GM12801 (cell line): ENCODE measurements around the gene AGTRAP.

ENCODE experiments used
- TF ChIP-seq, protein P1 (sequence below): IDR thresholded peaks from one replicate; pipeline ENCODE4 v1.5.1; 2011; ENCODE audit warnings: control low read depth; ENCODE audit not compliant: insufficient read length; ENCODE audit errors: extremely low read depth

Gene AGTRAP

DNA sequence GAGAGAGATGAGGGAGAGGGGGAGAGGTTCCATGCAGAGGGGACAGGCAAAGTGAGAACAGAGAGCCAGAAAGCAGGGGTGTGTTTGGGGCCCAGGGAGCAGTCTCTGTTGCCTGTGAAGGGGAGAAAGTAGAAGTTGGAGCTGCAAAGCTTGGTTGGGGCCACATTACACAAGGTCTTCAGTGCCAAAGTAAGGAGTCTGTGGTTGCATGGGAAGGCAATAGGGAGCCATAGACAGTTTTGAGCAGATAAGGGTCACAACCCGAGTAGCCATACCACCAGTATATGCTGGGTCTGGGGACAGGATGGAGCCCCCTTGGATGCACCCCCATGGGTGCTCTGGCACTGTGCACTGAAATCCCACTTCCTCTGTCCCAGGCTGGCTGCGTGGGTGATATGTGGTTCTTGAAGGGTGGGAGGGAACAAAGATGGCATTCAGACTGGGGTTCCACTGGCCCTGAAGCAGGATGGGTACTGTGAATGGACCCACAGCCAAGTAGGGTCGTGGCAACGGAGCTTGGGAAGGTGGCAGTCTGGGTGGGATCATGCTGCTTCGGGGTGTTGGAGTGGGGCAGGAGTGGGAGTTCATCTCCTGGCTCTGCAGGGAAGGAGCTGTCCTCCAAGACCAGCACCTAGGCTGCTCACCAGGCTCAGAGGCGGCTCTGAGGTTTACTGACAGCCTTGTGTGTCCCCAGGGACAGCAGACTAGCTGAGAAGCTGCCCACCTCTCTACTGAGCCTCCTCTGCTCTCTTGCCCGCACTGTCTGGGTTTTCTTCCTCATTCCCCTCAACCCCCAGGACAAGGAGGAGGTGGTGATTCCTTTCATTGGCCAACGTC is 32.4 kb upstream of the AGTRAP start:
- TF ChIP-seq, protein P1, sequence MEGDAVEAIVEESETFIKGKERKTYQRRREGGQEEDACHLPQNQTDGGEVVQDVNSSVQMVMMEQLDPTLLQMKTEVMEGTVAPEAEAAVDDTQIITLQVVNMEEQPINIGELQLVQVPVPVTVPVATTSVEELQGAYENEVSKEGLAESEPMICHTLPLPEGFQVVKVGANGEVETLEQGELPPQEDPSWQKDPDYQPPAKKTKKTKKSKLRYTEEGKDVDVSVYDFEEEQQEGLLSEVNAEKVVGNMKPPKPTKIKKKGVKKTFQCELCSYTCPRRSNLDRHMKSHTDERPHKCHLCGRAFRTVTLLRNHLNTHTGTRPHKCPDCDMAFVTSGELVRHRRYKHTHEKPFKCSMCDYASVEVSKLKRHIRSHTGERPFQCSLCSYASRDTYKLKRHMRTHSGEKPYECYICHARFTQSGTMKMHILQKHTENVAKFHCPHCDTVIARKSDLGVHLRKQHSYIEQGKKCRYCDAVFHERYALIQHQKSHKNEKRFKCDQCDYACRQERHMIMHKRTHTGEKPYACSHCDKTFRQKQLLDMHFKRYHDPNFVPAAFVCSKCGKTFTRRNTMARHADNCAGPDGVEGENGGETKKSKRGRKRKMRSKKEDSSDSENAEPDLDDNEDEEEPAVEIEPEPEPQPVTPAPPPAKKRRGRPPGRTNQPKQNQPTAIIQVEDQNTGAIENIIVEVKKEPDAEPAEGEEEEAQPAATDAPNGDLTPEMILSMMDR, result no peak

DNA sequence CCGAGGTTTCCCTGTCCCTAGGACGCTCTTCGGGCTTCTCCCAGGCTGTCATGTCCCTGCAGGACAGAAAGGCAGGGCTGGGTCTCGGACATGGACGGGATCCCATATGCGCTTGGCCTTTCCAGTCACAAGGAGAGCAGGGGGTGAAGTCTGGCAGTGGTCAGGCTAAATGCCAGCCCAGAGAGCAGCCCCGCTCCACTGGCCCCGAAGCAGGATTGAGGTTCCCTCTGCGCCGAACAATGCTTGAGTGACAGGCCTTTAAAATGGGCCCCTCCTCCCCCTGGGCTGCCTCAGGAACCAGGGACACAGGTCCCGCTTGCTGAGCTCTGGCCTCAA is 31.8 kb upstream of the AGTRAP start:
- TF ChIP-seq, protein P1, result no peak

DNA sequence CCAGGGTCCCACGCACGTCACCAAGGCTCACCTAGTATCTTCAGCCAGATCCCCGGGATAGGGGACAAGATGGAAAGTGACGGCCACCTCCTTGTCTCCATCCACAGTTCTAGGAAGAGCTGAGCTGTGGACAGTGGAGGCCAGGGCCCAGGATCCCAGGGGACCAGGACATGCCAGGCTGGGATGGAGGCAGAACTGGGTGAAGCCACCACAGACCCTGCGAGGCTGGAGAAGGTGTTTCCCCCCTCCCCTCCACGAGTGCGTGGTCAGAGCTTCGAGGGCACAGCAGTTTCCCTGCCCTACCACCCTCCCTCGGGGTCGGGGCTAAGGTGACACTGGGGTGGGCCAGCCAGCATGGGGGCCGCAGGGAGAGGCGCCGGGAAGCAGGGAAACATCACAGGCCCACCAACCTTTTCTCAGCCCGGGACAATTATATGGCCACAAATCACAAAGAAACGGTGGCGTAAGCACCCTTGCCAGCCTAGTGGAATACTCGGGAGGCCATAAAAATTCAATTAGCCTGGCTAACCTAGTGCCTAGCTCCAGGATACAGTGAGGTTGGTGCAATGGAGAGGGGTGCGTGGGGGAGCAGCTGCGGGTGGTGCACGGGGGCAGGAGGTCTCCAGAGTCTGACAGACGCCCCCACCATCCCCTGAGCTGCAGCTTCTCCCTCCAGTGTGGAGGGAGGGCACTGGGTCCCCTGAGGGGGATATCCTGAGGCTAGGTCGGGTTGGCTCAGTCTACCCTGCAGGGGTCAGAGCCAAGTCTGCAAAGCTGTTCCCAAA is 31.1 kb upstream of the AGTRAP start:
- TF ChIP-seq, protein P1, result no peak

DNA sequence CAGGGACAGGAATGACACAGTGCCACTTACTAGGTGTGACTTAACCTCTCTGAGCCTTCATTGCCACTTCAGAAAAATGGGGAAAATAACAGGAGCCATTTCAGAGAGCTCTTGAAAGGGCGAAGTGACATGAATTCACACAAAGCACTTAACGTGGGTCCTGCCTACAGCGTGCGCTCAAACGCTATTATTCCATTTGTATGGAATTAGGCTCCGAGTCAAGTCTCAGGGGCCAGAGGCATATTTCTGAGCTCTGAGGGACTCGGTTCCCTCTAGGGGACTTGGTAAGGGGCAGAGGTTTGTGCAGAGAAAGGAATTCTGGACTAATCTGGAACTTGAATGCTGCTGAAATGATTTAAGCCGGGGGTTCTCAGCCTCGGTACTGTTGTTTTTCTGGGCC is 30.3 kb upstream of the AGTRAP start:
- TF ChIP-seq, protein P1, result no peak

DNA sequence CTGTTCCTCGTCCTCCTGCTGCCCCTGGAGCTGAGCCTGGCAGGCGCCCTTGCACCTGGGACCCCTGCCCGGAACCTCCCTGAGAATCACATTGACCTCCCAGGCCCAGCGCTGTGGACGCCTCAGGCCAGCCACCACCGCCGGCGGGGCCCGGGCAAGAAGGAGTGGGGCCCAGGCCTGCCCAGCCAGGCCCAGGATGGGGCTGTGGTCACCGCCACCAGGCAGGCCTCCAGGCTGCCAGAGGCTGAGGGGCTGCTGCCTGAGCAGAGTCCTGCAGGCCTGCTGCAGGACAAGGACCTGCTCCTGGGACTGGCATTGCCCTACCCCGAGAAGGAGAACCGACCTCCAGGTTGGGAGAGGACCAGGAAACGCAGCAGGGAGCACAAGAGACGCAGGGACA is 29.6 kb upstream of the AGTRAP start:
- TF ChIP-seq, protein P1, result no peak

DNA sequence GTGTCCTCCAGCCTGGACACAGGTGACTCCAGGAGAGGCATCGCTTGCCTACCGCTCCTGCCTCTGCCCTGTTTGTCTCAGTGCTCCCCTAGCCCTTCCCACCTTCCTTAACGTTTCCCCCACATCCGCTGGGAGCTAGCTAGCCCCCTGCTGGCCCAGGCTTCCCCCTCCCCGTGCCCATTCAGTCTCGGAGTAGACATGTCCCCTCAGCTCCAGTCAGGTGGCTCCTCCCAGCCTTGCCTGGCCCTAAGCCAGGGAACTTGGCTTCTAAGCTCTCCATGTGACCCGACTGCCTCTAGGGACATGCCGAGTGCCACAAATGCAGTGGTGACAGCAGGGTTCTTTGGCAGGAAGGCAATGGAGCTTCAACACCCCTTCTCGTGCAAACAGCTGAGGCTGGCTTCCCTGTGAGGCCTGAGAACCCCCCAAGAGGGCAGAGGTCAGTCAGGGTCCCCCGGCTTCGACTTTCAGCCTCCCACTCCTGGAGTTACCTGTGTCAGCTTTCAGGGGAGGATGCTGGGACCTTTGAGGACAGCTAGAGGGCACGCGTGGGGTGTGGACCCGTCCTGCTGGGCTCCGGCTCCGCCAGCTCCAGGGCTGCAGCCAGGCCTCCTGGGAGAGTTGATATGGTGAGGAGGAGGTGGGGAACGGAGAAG is 28.2 kb upstream of the AGTRAP start:
- TF ChIP-seq, protein P1, result no peak

DNA sequence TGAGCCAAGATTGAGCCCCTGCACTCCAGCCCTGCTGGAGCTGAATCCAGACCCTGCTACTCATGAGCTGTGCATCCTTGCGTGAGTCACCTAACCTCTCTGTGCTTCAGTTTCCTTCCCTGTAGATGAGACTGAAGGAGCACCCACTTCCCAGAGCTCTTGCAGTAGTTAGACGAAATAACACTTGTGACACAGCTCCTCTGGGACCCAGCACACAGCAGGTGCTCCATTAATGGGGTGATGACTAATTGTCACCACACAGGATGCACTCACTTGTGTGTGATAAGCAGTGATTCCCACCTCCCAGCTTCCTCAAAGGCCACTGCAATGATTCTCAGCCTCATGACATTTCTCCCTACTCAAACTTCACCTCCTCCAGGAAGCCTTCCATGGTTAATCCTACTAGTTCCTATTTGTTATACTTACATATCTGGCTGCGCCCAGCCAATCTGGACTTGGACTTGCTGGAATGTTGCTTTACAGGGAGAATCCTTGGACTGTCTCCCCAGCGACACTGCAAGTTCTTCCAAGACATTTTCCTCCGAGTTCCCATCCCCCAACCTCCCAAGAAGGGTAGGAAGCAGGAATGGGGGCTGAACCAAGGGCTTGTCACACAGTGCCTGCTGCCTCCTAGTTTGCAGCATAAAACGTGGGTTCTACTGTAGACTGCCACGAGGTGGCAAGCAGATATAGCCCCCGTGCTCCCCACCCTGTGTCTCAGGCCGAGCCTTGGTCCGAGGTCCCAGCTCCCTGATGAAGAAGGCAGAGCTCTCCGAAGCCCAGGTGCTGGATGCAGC is 27.2 kb upstream of the AGTRAP start:
- TF ChIP-seq, protein P1, result no peak
